GM21717 (cell line): Measurements from ENCODE around the gene P2RX1.

Experiments used
- ATAC-seq: cut with Tn5 transposase; IDR thresholded peaks from one replicate; pipeline ENCODE4 v1.9.1; 2021; ENCODE audit warnings: mild to moderate bottlenecking, moderate library complexity; ENCODE audit not compliant: unreplicated experiment

The P2RX1 gene

GRCh38 chr17:3915995-3916696 is at the start of gene P2RX1:
TSS of gene P2RX1 (minus strand) at chr17:3916465. CDS start at chr17:3916225, 240 bp downstream.
- no peak for ATAC-seq

- no peak for ATAC-seq
These were observed 49.0 kb upstream of the P2RX1 start for GRCh38 chr17:3965118-3965800.

DNA sequence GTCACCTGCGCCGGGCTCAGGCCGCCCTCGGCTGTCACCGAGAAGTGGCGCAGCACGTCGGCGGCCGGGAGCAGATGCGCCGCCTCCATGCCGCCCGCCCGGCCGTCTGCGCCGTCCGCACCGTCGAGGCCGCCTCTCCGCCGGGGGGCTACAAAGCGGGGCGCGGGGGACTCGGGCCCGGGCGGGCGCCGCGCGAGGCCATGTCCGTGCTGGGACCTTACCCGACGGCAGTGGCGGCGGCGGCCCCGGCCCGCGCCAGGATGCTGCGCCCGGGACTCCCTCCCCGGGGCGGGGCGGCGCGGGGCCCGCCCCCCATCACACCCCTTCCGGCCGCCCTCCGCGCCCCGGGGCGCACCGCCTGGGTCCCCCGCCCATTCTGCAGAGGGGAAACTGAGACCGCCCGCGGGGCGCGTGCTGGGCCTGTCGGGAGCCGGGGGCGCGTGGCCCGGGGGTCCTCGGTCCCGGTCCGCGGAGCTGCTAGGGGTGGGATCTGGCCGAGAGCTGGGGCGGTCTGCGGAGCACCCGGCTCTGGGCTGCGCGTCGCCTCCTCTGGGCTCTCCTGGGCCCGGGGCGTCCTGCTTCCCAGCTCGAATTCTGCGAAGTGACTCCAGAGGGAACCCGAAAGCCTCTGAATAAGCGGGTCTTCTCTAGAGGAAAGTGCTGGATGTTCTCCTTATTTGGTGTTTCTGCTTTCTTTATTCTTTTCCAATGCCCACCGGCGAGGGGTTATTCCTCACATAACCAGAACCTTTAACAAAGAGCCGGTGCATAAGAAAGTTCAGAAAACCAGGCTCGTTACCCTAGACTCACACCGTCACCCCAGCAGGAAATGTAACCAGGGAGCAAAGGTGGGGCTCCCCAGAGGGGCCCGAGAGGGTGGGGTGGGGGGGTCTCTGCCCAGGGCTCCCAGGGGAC is 48.2 kb upstream of the P2RX1 start, which contains the start of gene ATP2A3:
ATP2A3 (minus strand) TSS at position 235 of the 915 bp plus-strand sequence; CDS start at position 89, 146 bp downstream.
- no peak for ATAC-seq

DNA sequence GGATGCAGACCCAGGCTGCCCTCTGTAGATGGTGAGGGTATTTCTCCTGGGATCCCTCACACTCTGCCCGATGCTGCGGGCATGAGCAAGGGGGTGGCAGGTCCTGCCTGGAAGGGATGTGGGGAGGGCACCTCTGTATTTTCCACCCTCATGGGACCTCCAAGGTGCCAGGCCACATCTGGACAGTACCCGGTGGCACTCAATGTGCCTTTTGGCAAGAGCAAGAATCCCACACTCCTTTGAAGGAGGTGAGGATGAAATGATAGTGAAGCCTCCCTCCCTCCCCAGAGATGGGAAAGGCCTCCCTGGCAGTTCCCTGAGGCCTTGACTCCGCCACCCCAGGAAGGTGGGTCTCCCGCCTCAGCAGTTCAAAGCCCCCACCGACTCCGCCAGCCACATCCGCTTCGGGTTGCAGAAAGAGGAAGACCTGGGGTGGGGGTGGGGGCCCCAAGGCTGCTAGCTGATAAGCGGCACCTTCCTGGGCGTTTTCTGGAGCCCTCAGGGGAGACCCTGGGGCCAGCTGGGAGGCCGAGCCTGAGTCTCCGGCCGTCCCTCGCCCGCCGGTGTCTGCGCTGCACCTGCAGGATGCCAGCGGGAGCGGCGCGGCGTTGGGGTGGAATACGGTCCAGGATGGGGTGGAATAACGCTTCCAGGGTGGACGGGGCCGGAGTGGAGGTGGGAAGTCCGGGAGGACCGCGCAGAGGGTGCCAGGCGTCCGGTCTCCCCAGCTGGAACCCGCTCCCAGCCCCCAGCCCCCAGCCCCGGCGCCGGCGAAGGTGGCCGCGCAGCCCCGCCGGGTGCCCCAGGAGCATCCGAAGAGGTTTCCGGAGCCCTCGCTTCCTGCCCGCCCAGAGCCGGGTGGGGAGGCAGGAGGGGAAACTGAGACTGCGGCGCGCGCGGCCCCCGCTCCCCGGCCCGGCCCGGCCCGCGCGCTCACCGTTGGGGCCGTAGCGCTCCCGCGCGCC is 47.3 kb upstream of the P2RX1 start:
- ATAC-seq: no peak

DNA sequence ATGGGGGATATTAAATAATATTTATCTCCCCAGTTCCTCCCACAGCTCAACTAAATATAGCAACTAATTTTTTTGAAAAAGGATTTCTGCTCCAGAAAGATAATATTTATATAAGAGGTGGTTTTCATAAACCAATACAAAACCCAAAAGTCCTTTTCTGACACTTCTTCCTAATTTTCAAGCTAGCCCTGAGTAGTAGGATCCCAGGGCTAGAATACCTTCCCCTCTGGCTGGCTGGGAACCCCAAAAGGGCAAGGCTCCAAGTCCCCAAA is 46.6 kb upstream of the P2RX1 start:
- ATAC-seq: no peak

GRCh38 chr17:3962217-3962964 is 46.1 kb upstream of the P2RX1 start:
- ATAC-seq: no peak

GRCh38 chr17:3961564-3962047 is 45.3 kb upstream of the P2RX1 start:
- no peak for ATAC-seq

GRCh38 chr17:3960764-3961163 is 44.5 kb upstream of the P2RX1 start:
- no peak for ATAC-seq

GRCh38 chr17:3959921-3960601 is 43.8 kb upstream of the P2RX1 start:
- ATAC-seq: no peak

- no peak for ATAC-seq
These were observed 43.1 kb upstream of the P2RX1 start for GRCh38 chr17:3959295-3959899.

DNA sequence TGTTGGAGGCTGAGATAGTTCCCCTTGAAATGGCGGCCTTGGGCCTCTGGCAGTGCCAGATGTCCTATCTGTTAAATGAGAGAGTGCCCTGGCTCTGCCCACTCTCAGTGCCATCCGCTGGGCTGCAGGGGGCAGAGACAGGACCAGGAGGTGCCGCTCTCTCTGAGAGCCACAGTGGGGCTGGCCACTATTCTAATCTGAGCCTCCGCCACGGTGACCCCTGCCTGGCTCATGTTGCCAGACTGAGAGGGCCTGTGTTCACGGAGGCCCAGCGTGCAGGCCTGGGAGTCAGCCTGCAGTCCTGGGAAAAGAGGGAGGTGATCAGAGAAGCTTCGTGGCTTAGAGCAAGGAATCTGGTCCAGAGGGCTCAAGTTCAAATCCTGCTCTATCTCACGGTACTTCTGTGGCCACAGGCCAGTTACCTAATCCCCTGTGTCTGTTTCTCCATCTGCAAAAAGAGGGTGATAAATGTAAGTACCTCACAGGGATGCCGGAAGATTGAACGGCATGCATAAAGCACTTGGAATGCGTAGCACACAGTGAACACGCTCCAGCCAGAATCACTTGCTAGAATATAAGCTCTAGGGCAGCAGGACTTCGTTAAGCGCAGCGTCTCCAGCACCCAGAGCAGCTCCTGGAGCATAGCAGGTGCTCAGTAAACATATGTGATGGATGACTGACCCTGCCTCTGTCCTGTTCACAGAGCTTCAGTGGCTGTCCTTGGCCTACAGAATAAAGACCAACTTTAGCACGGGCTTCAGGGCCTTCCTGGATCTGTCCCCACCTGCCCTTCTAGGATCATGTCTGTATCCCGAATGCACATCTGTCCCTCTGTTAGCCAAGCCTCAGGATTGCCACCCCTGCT is 41.7 kb upstream of the P2RX1 start:
- ATAC-seq: no peak

GRCh38 chr17:3956983-3957382 is 40.7 kb upstream of the P2RX1 start:
- ATAC-seq: no peak

GRCh38 chr17:3956327-3956957 is 40.2 kb upstream of the P2RX1 start:
- ATAC-seq: no peak

GRCh38 chr17:3955673-3955988 is 39.4 kb upstream of the P2RX1 start:
- ATAC-seq: no peak

GRCh38 chr17:3954976-3955672 is 38.9 kb upstream of the P2RX1 start:
- ATAC-seq: no peak

- ATAC-seq: no peak
These were observed 37.8 kb upstream of the P2RX1 start for GRCh38 chr17:3954086-3954485.

DNA sequence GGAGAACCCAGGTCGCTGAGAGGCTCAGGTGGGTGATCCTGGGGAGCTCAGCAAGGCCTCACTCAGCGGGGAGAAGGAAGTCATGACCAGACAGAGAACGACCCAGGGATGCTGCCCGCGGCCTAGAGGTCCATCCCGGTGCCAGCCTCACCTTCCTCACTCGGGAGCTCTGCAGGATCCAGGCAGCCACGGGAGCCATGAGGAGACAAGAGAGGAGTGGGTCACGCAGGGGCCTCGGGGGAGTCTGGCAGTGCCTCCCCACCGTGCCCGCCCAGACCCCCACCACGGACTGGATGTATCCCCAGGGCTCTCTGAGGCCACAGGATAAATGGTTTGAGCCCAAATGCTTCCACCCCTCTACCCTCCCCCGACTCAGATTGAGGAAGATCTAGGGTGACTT is 37.3 kb upstream of the P2RX1 start:
- ATAC-seq: no peak
